ENCODE results near the gene NFKB1. TPM values are rescaled to one million over a fixed set of nuclear protein-coding genes. Genes with fewer than 3 reads are reported as not detected.
A peak's percentile ranks its signal among the peaks of the same experiment; 100 is the strongest.

The NFKB1 gene
- total and polyA plus RNA-seq, 9 of the 15 experiments (the other 6 are each of a cell fraction or from before 2014, with no cell fraction given), result 2.4 to 14.5 (median 10.3) TPM

DNA sequence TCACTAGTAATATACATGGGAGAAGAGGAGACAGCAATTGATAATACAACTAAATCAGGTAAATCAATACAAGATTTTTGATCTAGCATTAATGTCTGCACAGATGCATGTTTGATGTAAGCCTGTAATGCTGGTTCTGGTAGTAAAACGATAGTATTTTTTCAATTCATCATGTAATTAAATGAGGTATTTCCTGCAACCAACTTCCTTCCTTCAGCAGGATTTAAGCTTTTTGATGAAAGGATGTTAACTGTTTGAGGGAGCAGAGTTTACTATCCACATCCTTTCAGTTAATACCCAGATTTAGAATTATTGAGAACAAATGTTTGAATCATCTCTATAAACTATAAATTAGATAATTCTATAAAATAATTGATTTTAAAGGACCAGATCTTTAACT, 31.4 kb upstream of the NFKB1 start (continued):
- TF ChIP-seq, protein P1, sequence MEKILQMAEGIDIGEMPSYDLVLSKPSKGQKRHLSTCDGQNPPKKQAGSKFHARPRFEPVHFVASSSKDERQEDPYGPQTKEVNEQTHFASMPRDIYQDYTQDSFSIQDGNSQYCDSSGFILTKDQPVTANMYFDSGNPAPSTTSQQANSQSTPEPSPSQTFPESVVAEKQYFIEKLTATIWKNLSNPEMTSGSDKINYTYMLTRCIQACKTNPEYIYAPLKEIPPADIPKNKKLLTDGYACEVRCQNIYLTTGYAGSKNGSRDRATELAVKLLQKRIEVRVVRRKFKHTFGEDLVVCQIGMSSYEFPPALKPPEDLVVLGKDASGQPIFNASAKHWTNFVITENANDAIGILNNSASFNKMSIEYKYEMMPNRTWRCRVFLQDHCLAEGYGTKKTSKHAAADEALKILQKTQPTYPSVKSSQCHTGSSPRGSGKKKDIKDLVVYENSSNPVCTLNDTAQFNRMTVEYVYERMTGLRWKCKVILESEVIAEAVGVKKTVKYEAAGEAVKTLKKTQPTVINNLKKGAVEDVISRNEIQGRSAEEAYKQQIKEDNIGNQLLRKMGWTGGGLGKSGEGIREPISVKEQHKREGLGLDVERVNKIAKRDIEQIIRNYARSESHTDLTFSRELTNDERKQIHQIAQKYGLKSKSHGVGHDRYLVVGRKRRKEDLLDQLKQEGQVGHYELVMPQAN (IDR thresholded peaks at IDR 0.05; ENCODE audit: borderline replicate concordance), result no peak
- no peak for TF ChIP-seq RFX1 (IDR thresholded peaks at IDR 0.05)
- no peak for TF ChIP-seq DDX20 (tag; IDR thresholded peaks at IDR 0.05; ENCODE audit: low read depth)

DNA sequence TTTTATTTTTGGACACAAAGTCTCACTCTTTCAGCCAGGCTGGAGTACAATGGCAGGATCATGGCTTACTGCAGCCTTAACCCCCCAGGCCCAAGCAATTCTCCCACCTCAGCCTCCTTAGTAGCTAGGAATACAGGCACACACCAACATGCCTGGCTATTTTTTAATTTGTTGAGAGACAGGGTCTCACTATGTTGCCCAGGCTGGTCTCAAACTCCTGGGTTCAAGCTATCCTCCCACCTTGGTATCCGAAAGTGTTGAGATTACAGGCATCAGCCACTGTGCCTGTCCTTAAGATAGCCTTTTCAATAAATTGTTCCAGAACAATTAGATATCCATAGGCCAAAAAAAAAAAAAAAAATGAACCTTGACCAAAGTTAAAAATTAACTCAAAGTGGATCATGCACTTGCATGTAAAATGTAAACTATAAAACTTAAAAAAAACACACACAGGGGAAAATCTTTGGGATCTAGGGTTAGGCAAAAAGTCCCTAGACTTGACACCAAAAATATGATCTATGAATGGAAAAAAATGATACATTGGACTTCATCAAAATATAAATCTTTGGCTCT, 28.6 kb upstream of the NFKB1 start:
- no peak for DNase-seq (ENCODE audit: extremely low read depth in 1 of 4, low spot score in 3 of 4)
- no peaks in the 10 kb centered on the region for H4K20me1 ChIP-seq (replicated peaks; ENCODE audit: control insufficient read depth, insufficient read depth, low read length)
- POLR2A ChIA-PET, result no interaction called here
- FAIRE-seq, result no peak
- H2AFZ ChIP-seq (ENCODE audit: low read depth, low read length), result no peak overlapping the region
- WGBS (ENCODE audit: insufficient coverage, low coverage, missing lambda C conversion rate), result 0% methylated on average over 1 of the region's 1 CpG
- no peaks in the 10 kb centered on the region for H3K79me2 ChIP-seq (ENCODE audit: control insufficient read depth, insufficient read depth, low read length)
- no peaks in the 10 kb centered on the region for H3K4me1 ChIP-seq (replicated peaks in 1 of 2; ENCODE audit: control insufficient read depth in 2 of 2, insufficient read depth in 2 of 2, low read length in 2 of 2)
- intact Hi-C loops (cut with micrococcal nuclease) (no loop called here), in situ Hi-C loops (cut with MboI) (no loop called here)
- no peak overlapping the region for H3K9ac ChIP-seq (ENCODE audit: insufficient read depth in 1 of 2, low read depth in 2 of 2, low read length in 2 of 2)
- no peaks in the 10 kb centered on the region for H3K36me3 ChIP-seq (ENCODE audit: control insufficient read depth, insufficient read depth, low read length)
- peaks cover 4% of the 10 kb centered on the region; the same call in 1 of the 2 replicates for H3K9me3 ChIP-seq (replicated peaks; ENCODE audit: control insufficient read depth, insufficient read depth, low read depth, low read length)
- CTCF ChIA-PET (ENCODE audit: low intra/inter-chr PET ratio), result no interaction called here
- no peak for TF ChIP-seq ZKSCAN3 (CRISPR knock-in tag; IDR thresholded peaks at IDR 0.05)
- TF ChIP-seq CBX2 (IDR thresholded peaks at IDR 0.05; ENCODE audit: insufficient read depth, low read length, poor library complexity, severe bottlenecking), result no peak
- TF ChIP-seq, protein P2, sequence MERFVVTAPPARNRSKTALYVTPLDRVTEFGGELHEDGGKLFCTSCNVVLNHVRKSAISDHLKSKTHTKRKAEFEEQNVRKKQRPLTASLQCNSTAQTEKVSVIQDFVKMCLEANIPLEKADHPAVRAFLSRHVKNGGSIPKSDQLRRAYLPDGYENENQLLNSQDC (CRISPR knock-in tag; IDR thresholded peaks at IDR 0.05), result no peak
- TF ChIP-seq ZNF121 (CRISPR knock-in tag; conservative IDR thresholded peaks at IDR 0.05), result 0 out of 2 replicates have a peak, but pooled peaks have one; percentile 7
- no peak for TF ChIP-seq ZZZ3 (IDR thresholded peaks at IDR 0.05)
- no peaks in the 10 kb centered on the region for H3K9me1 ChIP-seq (ENCODE audit: control insufficient read depth, insufficient read depth, low read length)
- BruUV-seq (replicated peaks), result no TSS peak
- H3K27me3 ChIP-seq (ENCODE audit: control insufficient read depth in 2 of 2, insufficient read depth in 2 of 2, low read length in 2 of 2), result peaks cover 2 to 3% of the 10 kb centered on the region in 2 experiments; a peak in 2 of 5 replicates
- ATAC-seq, result no peak
- H3K4me2 ChIP-seq (ENCODE audit: insufficient read depth, low read length), result no peak overlapping the region
- H3K4me3 ChIP-seq, result no peak overlapping the region
- no peak overlapping the region for H3K27ac ChIP-seq (ENCODE audit: extremely low read depth, low read depth, low read length)

Measured in K562 (cell line).